Measurements from ENCODE around the gene SEC61G. TPM values are rescaled to one million over a fixed set of nuclear protein-coding genes. Genes with fewer than 3 reads are reported as not detected.

The SEC61G gene
- total and polyA plus RNA-seq, 12 donors = 73.7 to 578 (median 91.7) TPM

- intact Hi-C loops (cut with DNase I) = loop anchor here in 4 of 10 donors (10.0 kb wide), 3 partner anchors 237 to 647 kb away; partner anchors contain the start of gene EGFR (in 1 of the 4)
- ATAC-seq = no peak
- H3K4me3 ChIP-seq = no peak overlapping the region
- no peak overlapping the region for H3K27ac ChIP-seq
- no peaks in the 10 kb centered on the region for H3K9me3 ChIP-seq
- WGBS, 2 donors = 90 to 91% methylated on average over 9 of the region's 9 CpGs
- peaks cover 0 to 8% (median 0%) of the 10 kb centered on the region in 7 donors for H3K27me3 ChIP-seq
- DNase-seq = no peak
- no peak for TF ChIP-seq CTCF (IDR thresholded peaks at IDR 0.05)
- H3K4me1 ChIP-seq = peaks cover 0 to 8% (median 0%) of the 10 kb centered on the region in 9 donors
- H3K36me3 ChIP-seq = no peaks in the 10 kb centered on the region
Observed at GRCh38 chr7:54778166-54778565, 19.2 kb upstream of the SEC61G start.

GRCh38 chr7:54774785-54775740 lies 16.1 kb upstream of the SEC61G start:
- no peak overlapping the region for H3K27ac ChIP-seq
- H3K36me3 ChIP-seq = no peaks in the 10 kb centered on the region
- TF ChIP-seq CTCF (IDR thresholded peaks at IDR 0.05) = no peak
- H3K9me3 ChIP-seq = no peaks in the 10 kb centered on the region
- ATAC-seq (peak in 3 of 8 donors; percentile 26 to 42 (median 30)), DNase-seq (no peak)
- peaks cover 0 to 8% (median 0%) of the 10 kb centered on the region in 9 donors for H3K4me1 ChIP-seq
- intact Hi-C loops (cut with DNase I) = loop anchor here (1.0 to 10.0 kb wide), 10 partner anchors 62 to 650 kb away; partner anchors contain the start of gene EGFR (in 1 of the 10)
- 91 to 93% methylated on average over 18 of the region's 18 CpGs for WGBS, 2 donors
- H3K4me3 ChIP-seq = no peak overlapping the region
- peaks cover 0 to 25% (median 8%) of the 10 kb centered on the region in 7 donors for H3K27me3 ChIP-seq

GRCh38 chr7:54773472-54774399 lies 14.7 kb upstream of the SEC61G start:
- Histone ChIP-seq H3K36me3 (no peaks in the 10 kb centered on the region), H3K27ac (no peak overlapping the region), H3K9me3 (no peaks in the 10 kb centered on the region), H3K4me3 (peak overlapping the region in 9 of 10 donors; percentile 5 to 52 (median 41)), H3K4me1 (peaks cover 0 to 8% (median 0%) of the 10 kb centered on the region in 9 donors), H3K27me3 (peaks cover 0 to 38% (median 21%) of the 10 kb centered on the region in 7 donors)
- ATAC-seq (peak; percentile 68 to 96 (median 92)), DNase-seq (peak; percentile 79 to 80)
- 25 to 26% methylated on average over 18 of the region's 18 CpGs for WGBS, 2 donors
- intact Hi-C loops (cut with DNase I) = loop anchor here (1.0 to 10.0 kb wide), 10 partner anchors 64 to 651 kb away; partner anchors contain the start of gene EGFR (in 1 of the 10)
- peak; percentile 73 to 91 (median 83) for TF ChIP-seq CTCF (IDR thresholded peaks at IDR 0.05)

Data from heart right ventricle (tissue), 16 donors.